ENCODE measurements around the gene SBK3. TPM values are rescaled to one million over a fixed set of nuclear protein-coding genes. Genes with fewer than 3 reads are reported as not detected.

The SBK3 gene
- total and polyA plus RNA-seq, 2 of the 8 experiments (the other 6 are each of a cell fraction or from before 2014, with no cell fraction given), result 0.76 to 1.5 TPM

DNA sequence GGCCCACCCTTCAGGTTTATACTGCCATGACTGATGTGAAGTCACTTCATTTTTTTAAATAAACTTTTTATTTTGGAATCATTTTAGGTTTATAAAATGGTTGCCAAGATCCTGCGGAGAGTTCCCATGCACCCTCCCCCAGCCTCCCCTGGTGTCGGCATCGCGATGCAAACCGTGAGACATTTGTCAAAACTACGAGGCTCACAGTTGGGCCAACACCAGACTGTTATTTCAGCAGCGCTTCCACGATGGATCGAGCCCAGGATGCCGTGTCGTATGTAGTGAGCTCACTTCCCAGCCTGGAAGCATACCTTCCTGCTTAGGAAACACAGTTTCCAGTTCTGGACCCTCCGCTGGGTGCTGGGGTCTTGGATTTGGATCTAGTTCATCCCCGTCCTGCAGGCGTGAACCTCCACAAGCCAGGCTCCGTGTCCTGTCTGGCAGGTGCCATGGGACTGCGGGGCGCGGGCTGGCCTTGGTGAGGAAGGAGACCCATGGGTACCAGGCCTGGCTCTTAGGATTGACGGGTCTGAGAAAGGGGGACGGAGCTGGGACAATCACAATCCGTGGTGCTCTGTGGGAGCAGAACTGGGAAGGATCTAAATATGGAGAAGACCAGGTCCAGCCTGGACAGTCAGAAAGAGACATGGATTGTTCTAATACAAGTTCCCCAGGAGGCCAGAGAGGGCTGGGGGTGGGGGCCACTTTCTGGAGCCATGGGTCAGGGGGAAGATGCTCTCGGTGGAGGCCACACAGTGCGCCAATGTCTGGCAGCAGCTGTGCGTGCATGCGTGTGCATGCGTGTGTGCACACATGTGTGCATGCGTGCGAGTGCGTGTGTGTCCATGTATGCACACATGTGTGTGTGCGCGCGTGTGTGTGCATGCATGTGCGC is 6.0 kb downstream of the SBK3 start (continued):
- TF ChIP-seq PHF8 (conservative IDR thresholded peaks at IDR 0.05; ENCODE audit: low read depth, low read length), result no peak
- no peak for TF ChIP-seq JUND (IDR thresholded peaks at IDR 0.05; ENCODE audit: low read length)
- TF ChIP-seq, protein P1, sequence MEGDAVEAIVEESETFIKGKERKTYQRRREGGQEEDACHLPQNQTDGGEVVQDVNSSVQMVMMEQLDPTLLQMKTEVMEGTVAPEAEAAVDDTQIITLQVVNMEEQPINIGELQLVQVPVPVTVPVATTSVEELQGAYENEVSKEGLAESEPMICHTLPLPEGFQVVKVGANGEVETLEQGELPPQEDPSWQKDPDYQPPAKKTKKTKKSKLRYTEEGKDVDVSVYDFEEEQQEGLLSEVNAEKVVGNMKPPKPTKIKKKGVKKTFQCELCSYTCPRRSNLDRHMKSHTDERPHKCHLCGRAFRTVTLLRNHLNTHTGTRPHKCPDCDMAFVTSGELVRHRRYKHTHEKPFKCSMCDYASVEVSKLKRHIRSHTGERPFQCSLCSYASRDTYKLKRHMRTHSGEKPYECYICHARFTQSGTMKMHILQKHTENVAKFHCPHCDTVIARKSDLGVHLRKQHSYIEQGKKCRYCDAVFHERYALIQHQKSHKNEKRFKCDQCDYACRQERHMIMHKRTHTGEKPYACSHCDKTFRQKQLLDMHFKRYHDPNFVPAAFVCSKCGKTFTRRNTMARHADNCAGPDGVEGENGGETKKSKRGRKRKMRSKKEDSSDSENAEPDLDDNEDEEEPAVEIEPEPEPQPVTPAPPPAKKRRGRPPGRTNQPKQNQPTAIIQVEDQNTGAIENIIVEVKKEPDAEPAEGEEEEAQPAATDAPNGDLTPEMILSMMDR (IDR thresholded peaks at IDR 0.05; ENCODE audit: control extremely low read depth in 1 of 3, insufficient read depth in 1 of 3, low read depth in 1 of 3, low read length in 3 of 3), result no peak
- TF ChIP-seq KDM4A (IDR thresholded peaks at IDR 0.05; ENCODE audit: low read depth, low read length, severe bottlenecking), result no peak
- TF ChIP-seq, protein P2, sequence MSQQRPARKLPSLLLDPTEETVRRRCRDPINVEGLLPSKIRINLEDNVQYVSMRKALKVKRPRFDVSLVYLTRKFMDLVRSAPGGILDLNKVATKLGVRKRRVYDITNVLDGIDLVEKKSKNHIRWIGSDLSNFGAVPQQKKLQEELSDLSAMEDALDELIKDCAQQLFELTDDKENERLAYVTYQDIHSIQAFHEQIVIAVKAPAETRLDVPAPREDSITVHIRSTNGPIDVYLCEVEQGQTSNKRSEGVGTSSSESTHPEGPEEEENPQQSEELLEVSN (IDR thresholded peaks at IDR 0.05), result no peak
- no peak for TF ChIP-seq NANOG (IDR thresholded peaks at IDR 0.05; ENCODE audit: insufficient read depth, low read depth, low read length, poor library complexity, severe bottlenecking)
- no peak for TF ChIP-seq SIRT6 (IDR thresholded peaks at IDR 0.05; ENCODE audit: low read length)
- no peak for TF ChIP-seq ZNF274 (IDR thresholded peaks at IDR 0.05; ENCODE audit: borderline replicate concordance, extremely low read depth, low read length)
- no peak for TF ChIP-seq HDAC2 (IDR thresholded peaks at IDR 0.05; ENCODE audit: borderline replicate concordance in 1 of 2, low read depth in 2 of 2, low read length in 2 of 2)
- TF ChIP-seq GTF2F1 (IDR thresholded peaks at IDR 0.05; ENCODE audit: borderline replicate concordance, low read depth, low read length), result no peak
- no peak for TF ChIP-seq ASH2L (IDR thresholded peaks at IDR 0.05; ENCODE audit: low read length)
